Body of pancreas (tissue), 4 donors: ENCODE data around the gene PCDHAC2.

Experiments
- CTCF ChIP-seq, 7 experiments: fragments of 450-650 bp in 4 of 7; fragments of 200-600 bp in 3 of 7; sonication (generic) in 3 of 7; IDR thresholded peaks; one replicate each; pipeline ENCODE4 v1.5.1; 2016 to 2019; ENCODE audit warnings: antibody characterized with exemption in 7 of 7
- POLR2A ChIP-seq, 3 donors: fragments of 450-650 bp; IDR thresholded peaks; one replicate each; pipeline ENCODE4 v1.6.1; 2016; ENCODE audit warnings: antibody characterized with exemption in 3 of 3, mild to moderate bottlenecking in 2 of 3

- TF ChIP-seq CTCF (IDR thresholded peaks at IDR 0.05): no peak
- no peak for TF ChIP-seq POLR2A (IDR thresholded peaks at IDR 0.05)
Measured at GRCh38 chr5:140988608-140989007, 22.3 kb downstream of the PCDHAC2 start.
